Activated T-cell treated with anti-CD3 and anti-CD28 coated beads for 4 hours (primary cell): ENCODE results near the gene PZP.

Experiments used
- DNase-seq: peaks from one replicate; pipeline ENCODE4 v3.0.0-alpha.2; 2020

Gene PZP

GRCh38 chr12:9099552-9100190 lies 108.5 kb downstream of the PZP start:
- DNase-seq = no peak
